SK-N-SH treated with all-trans-retinoic acid at 6 μM for 48 hours (cell line): ENCODE results near the gene CHRNE.
"Not testable (repeated sequence)": the region's sequence is repeated elsewhere in the genome, so short reads cannot be mapped to it uniquely, and the experiment has no call there.

Experiments used
- ARNTL ChIP-seq: fragments of 450-650 bp; formaldehyde crosslinking; IDR thresholded peaks from 2 replicates; pipeline ENCODE4 v1.5.0; 2020; ENCODE audit warnings: low read depth, mild to moderate bottlenecking, moderate library complexity, borderline replicate concordance
- BACH2 ChIP-seq: fragments of 250-450 bp; sonication (Bioruptor Pico); IDR thresholded peaks from 2 replicates; pipeline ENCODE4 v1.9.0; 2021; ENCODE audit warnings: mild to moderate bottlenecking, borderline replicate concordance
- CREB5 ChIP-seq: fragments of 250-450 bp; sonication (Bioruptor Pico); IDR thresholded peaks from 2 replicates; pipeline ENCODE4 v1.5.1; 2020; ENCODE audit warnings: low read depth, mild to moderate bottlenecking, moderate library complexity
- PATZ1 ChIP-seq: fragments of 250-450 bp; sonication (Bioruptor Pico); IDR thresholded peaks from 2 replicates; pipeline ENCODE4 v1.8.0; 2020; ENCODE audit warnings: mild to moderate bottlenecking, moderate library complexity, borderline replicate concordance
- ZFP3 ChIP-seq: fragments of 250-450 bp; sonication (Bioruptor Pico); IDR thresholded peaks from 2 replicates; pipeline ENCODE4 v1.5.0; 2020; ENCODE audit warnings: mild to moderate bottlenecking, moderate library complexity
- ZFP30 ChIP-seq: fragments of 450-650 bp; formaldehyde crosslinking; IDR thresholded peaks from 2 replicates; pipeline ENCODE4 v1.5.0; 2022; ENCODE audit warnings: mild to moderate bottlenecking, moderate library complexity
- TF ChIP-seq, protein P1 (sequence below): fragments of 250-450 bp; sonication (Bioruptor Pico); IDR thresholded peaks from 2 replicates; pipeline ENCODE4 v1.5.0; 2020; ENCODE audit warnings: mild to moderate bottlenecking, moderate library complexity

DNA sequence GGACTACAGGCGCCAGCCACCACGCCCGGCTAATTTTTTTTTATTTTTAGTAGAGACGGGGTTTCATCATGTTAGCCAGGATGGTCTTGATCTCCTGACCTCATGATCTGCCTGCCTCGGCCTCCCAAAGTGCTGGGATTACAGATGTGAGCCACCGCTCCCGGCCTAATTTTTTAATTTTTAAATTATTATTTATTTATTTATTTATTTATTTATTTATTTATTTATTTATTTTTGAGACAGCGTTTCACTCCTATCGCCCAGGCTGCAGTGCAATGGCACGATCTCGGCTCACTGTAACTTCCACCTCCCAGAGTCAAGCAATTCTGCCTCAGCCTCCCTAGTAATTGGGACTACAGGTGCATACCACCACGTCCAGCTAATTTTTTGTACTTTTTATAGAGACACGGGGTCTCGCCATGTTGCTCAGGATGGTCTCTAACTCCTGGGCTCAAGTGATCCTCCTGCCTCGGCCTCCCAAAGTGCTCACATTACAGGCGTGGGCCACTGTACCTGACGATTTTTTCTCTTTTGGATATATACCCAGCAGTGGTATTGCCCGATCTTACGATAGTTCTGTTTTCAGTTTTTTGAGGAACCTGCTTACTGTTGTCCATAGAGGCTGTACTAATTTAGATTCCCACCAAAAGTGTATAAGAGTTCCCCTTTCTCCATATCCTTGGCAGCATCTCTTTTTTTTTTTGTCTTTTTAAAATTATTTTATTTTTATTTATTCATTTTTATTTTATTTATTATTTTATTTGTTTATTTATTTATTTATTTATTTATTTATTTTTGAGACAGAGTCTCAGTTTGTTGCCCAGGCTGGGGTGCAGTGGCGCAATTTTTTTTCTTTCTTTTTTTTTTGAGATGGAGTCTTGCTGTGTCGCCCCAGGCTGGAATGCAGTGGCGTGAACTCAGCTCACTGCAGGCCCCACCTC lies 33.6 kb downstream of the CHRNE start:
- TF ChIP-seq BACH2; ZFP3 (CRISPR knock-in tag); ZFP30 (CRISPR knock-in tag); CREB5 (CRISPR knock-in tag); ARNTL (CRISPR knock-in tag); PATZ1 (CRISPR knock-in tag): not testable (repeated sequence)
- TF ChIP-seq, protein P1, sequence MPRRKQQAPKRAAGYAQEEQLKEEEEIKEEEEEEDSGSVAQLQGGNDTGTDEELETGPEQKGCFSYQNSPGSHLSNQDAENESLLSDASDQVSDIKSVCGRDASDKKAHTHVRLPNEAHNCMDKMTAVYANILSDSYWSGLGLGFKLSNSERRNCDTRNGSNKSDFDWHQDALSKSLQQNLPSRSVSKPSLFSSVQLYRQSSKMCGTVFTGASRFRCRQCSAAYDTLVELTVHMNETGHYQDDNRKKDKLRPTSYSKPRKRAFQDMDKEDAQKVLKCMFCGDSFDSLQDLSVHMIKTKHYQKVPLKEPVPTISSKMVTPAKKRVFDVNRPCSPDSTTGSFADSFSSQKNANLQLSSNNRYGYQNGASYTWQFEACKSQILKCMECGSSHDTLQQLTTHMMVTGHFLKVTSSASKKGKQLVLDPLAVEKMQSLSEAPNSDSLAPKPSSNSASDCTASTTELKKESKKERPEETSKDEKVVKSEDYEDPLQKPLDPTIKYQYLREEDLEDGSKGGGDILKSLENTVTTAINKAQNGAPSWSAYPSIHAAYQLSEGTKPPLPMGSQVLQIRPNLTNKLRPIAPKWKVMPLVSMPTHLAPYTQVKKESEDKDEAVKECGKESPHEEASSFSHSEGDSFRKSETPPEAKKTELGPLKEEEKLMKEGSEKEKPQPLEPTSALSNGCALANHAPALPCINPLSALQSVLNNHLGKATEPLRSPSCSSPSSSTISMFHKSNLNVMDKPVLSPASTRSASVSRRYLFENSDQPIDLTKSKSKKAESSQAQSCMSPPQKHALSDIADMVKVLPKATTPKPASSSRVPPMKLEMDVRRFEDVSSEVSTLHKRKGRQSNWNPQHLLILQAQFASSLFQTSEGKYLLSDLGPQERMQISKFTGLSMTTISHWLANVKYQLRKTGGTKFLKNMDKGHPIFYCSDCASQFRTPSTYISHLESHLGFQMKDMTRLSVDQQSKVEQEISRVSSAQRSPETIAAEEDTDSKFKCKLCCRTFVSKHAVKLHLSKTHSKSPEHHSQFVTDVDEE = not testable (repeated sequence)
